ENCODE measurements around the gene ABCC3.

Gene ABCC3

DNA sequence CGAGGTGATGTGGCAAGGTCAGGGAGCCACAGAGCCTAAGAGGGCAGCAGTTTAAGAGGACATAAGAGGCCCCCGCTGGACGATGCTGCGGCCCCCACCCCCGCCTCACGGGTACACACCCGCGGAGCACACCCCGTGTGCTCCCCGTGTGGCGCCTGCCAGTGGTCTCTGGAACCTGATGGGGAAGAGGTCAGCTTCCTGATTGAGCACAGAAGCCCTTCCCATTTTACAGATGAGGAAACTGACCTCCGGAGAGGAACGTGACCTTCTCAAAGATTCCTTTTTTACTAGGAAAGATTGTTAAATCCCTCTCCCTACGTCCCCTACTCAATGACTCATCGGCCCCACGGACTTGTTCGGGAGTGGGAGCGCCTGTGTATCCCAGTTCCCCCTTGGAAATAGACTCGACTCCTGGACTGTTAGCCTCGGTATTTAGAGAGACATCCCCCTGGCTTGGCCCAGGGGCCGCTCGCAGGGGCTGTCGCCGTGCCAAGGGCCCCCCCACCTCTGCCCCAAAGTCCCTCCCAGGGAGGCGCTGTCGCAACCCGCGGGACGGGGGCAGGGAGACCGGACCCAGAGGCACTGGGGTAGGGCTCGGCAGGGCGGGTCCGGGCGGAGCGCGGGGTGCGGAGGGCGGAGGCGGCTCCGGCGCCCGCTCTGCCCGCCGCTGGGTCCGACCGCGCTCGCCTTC is at the start of gene ABCC3:
Gene ABCC3, plus strand, starts transcription at position 658 of the 691 bp plus-strand sequence. CDS start 56 bp downstream, outside the sequence.
- no peak for DNase-seq

DNA sequence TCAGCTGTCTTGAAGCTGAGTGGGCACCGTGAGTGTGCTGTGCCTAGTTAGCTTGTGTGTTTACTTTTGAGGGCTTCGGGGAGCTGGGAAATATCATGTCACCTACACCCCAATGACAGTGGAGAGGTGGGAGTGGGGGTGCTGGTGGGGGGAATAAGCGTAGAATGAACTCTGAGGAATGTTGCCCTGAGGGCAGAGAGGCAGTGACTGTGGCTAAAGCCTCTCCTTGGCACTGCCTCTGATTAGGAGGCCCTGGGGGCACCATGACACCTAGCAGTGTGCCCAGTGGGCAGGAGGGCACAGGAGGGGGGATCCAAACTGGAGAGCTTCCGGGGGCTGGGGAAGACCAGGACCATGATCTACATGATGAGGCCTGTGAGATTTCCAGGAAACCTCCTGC is 49.3 kb upstream of the ABCC3 start:
- DNase-seq, result no peak

DNA sequence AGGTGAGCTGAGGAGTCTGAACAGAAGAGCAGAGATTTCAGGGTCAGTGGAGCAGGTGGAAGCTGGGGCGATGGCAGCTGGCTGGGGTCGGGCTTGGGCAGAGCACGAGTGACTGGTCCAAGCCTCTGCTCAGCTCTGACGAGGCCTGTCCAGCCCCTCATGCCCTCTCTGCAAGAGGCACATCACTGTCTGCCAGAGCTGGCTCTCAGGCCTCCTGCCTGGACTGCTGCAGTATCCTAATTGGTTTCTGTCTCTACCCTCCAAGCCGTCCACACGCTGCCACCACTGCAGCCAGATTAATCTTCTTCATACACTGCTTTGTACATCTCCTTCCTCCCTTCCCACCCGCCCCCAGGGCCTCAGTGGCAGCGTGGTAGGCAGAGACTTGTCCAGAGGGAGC is 48.8 kb upstream of the ABCC3 start:
- no peak for DNase-seq

DNA sequence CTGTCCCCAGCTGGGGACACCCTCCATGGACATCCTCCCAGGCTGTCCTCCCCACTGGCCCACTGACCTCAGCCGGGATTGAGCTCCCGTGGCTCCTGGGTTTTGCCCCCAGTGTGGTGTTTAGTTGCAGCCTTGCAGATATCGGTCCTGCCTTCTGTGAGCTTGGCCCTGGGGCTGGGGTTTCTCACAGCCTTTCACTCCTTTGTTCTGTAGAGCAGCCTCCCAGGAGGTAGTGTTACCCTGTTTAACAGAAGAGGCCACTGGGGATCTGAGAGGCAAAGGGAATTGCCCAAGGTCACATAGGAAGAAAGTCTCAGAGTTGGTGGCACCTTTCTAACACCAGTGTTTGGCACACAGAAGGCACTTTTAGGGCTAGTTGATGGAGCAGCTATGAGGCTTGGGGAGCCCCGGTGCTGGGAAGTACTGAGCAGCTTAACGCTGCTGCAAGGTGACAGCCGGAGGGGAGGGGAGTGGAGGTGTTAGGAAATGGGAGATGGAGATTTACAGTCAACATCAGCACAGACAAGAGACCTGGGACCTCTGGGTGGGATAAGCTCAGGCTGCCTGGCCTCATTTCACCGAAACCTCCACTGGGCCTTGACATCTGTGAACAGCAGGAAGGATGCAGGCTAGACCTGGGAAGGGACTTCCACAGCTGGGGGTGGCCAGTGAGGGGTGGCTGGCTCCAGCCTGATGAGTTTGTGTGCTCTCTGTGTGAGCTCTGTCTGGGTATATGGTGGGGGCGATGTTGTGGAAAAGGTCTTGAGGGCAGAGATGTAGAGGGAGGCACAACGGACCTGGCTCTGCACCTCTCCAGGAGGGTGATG is 48.0 kb upstream of the ABCC3 start:
- no peak for DNase-seq

- DNase-seq, result no peak
Observed at GRCh38 chr17:50587571-50587970, 47.1 kb upstream of the ABCC3 start.

DNA sequence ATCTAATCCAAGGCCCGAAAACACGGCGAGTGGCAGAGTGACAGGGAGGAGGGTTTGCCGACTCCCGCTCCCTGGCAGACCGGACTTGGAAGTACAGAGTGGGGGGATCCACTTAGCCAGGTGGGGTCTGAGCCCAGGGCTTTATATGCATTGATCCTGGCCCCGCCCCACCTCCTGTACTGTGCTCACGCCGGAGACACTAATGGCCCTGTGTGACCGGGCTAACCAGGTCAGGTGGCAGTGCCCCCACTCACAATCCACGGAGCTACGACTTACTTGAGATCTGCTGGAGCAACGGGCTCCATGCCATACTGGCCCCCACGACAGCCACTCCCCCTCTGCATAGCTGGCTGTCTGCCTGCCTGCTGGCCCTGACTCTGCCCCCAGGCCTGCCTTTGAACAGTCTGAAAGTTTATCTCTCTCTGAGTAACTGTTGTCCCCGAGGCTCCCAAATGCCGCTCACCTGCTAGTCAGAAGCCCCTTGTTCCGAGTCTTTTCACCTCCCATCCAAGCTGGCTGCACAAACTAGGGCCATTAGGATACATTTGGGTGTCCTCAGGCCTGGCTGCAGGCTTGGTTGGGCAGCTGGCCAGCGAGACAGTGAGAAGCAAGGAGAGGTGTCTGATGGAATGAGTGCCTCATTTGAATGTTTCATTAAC is 46.2 kb upstream of the ABCC3 start:
- peak; percentile 52 for DNase-seq

GRCh38 chr17:50589095-50589705 is 45.5 kb upstream of the ABCC3 start:
- DNase-seq, result no peak

DNA sequence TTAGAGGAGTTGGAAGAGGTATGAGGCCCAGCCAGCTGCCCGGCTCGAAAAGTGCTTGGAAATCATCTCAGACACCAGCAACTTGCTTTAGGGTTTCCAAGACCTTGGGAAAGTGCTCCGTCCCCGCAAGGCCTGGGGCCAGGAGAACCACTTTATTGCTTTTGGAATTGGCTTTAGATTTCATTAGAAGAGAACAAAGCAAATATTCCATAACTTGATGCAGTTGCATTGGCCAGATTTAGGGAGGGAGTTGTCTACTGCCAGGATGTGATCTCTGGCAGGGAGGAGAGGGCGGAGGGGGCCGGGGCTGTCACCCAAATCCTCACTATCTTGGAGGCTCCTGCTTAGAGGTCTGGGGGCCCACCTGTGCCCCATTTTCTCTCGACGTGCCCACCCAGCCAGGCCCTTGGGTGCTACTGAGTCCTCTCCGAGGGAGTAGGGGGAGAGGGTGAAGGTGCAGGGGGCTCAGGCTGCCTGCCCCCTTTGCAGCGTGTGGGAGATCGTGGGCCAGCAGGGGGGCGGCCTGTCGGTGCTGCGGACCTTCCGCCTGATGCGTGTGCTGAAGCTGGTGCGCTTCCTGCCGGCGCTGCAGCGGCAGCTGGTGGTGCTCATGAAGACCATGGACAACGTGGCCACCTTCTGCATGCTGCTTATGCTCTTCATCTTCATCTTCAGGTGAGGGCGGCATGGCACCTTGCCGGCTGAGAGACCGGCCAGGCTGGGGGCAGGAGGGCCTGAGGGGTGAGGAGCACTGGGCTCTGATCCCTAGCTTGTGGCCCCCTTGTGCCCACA is 43.5 kb upstream of the ABCC3 start:
- no peak for DNase-seq

DNA sequence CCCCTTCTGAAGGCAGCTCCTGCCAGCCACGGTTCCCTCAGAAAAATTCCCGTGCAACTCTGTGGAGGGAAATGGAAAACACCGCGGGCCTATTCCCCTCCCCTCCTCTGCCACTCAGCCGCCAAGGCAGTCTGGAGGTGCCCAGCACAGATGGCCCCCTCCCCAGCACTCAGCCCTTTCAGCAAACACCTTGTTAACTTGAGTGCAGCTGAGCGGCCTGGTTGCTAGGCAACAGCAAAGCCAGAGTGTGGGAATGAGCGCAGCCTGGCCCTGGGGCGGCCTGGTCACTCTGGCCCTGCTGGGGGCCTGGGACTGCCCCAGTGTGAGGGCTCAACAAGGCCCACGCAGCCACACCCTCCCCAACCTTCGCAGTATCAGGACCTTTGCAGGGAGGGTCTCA is 41.4 kb upstream of the ABCC3 start:
- peak; percentile 90 for DNase-seq

- no peak for DNase-seq
Observed at GRCh38 chr17:50594128-50594823, 40.4 kb upstream of the ABCC3 start.

GRCh38 chr17:50594892-50595291 is 39.8 kb upstream of the ABCC3 start:
- no peak for DNase-seq

DNA sequence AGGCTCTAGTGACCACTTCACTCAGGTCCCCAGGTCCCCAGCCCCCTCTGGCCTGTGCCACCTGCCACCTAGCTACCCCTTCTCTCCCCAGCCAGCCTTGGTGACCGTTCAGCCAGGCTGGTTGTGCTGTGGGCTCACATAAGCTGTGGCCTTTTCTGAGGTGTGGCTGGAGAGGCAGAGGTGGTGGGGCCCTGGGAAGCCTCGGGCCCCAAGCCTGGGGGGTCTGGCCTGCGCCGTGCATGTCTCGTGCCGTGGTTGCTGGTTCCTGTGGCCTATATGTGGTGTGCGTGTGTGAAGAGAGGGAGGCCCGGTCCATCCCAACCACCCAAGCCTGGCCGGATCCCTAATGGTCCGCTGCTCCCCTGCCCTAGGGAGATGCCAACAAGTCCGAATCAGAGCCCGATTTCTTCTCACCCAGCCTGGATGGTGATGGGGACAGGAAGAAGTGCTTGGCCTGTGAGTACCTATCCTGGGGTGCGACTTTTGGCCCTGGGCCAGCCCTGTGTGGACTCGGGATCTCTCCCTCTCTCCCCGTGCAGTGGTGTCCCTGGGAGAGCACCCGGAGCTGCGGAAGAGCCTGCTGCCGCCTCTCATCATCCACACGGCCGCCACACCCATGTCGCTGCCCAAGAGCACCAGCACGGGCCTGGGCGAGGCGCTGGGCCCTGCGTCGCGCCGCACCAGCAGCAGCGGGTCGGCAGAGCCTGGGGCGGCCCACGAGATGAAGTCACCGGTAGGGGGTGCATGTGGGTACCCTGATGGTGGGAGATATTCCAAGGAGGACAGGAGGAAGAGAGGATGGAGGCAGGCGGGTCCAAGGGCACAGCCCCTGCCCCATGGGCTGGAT is 38.3 kb upstream of the ABCC3 start:
- no peak for DNase-seq

DNA sequence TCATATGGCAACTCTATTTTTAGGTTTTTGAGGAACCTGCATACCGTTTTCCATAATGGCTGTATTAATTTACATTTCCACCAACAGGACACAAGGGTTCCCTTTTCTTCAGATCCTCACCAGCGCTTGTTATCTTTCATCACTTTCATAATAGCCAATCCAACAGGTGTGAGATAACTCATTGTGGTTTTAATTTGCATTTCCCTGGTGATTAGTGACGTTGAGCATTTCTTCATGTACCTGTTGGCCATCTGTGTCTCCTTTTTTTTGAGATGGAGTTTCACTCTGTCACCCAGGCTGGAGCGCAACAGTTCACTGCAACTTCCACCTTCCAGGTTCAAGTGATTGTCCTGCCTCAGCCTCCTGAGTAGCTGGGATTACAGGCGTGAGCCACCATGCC is 36.2 kb upstream of the ABCC3 start:
- DNase-seq, result no peak

GRCh38 chr17:50599606-50600005 is 35.1 kb upstream of the ABCC3 start:
- DNase-seq, result no peak

- peak; percentile 12 for DNase-seq
Observed at GRCh38 chr17:50601823-50602375, 32.8 kb upstream of the ABCC3 start.

- no peak for DNase-seq
Observed at GRCh38 chr17:50602836-50603235, 31.8 kb upstream of the ABCC3 start.

DNA sequence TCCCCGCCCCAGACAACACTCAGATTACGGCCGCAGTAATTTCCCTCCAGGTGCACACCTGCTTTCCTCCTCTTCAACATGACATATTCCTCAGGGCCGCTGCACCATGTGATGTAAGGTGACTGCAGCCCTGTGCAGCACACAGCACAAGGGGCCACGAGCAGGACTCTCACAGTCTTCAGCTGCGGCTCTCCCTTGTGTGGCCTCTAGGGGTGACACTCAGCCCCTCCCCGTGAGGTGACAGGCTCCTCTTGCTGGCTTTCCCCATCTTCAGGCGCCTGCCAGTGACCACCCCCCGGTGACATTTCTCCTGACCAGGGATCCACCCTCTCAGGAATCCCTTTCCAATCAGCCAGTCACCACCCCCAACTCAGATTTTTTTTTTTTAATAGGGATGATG is 31.3 kb upstream of the ABCC3 start:
- no peak for DNase-seq

GRCh38 chr17:50604513-50604912 is 30.2 kb upstream of the ABCC3 start:
- DNase-seq, result peak; percentile 90

- DNase-seq, result no peak
Observed at GRCh38 chr17:50605429-50605828, 29.3 kb upstream of the ABCC3 start.

GRCh38 chr17:50607522-50608175 is 27.0 kb upstream of the ABCC3 start:
- no peak for DNase-seq

Measured in NCI-H1092 treated with DMSO at 0.1 percent for 48 hours (cell line).